DMS79 (cell line): Measurements from ENCODE around the gene LYZ.
"Not testable (repeated sequence)": the region's sequence is repeated elsewhere in the genome, so short reads cannot be mapped to it uniquely, and the experiment has no call there.

ENCODE experiments used
- DNase-seq: peaks from one replicate; lab custom pipeline; 2025; lab: John Stamatoyannopoulos, UW

LYZ gene

GRCh38 chr12:69348162-69348938, at the start of gene LYZ:
TSS of gene LYZ (plus strand) at chr12:69348381. CDS start at chr12:69348409, 28 bp downstream.
- DNase-seq = no peak

- DNase-seq = no peak
These were observed 49.2 kb upstream of the LYZ start for GRCh38 chr12:69298947-69299346.

- no peak for DNase-seq
These were observed 43.9 kb upstream of the LYZ start for GRCh38 chr12:69304284-69304683.

GRCh38 chr12:69309461-69309860, 38.7 kb upstream of the LYZ start:
- no peak for DNase-seq

GRCh38 chr12:69313209-69313608, 35.0 kb upstream of the LYZ start:
- no peak for DNase-seq

- DNase-seq = not testable (repeated sequence)
These were observed 31.4 kb upstream of the LYZ start for GRCh38 chr12:69316784-69317183.

- not testable (repeated sequence) for DNase-seq
These were observed 30.9 kb upstream of the LYZ start for GRCh38 chr12:69317233-69317632.

GRCh38 chr12:69318225-69318624, 30.0 kb upstream of the LYZ start:
- no peak for DNase-seq

- DNase-seq = no peak
These were observed 26.8 kb upstream of the LYZ start for GRCh38 chr12:69321351-69321750.

- no peak for DNase-seq
These were observed 23.2 kb upstream of the LYZ start for GRCh38 chr12:69324797-69325466.

- DNase-seq = no peak
These were observed 19.8 kb upstream of the LYZ start for GRCh38 chr12:69328426-69328825.

GRCh38 chr12:69329669-69330428, 18.3 kb upstream of the LYZ start:
- DNase-seq = no peak

GRCh38 chr12:69330475-69331473, 17.4 kb upstream of the LYZ start:
- no peak for DNase-seq

GRCh38 chr12:69331519-69331908, 16.7 kb upstream of the LYZ start:
- DNase-seq = no peak

- DNase-seq = no peak
These were observed 16.1 kb upstream of the LYZ start for GRCh38 chr12:69331909-69332684.

GRCh38 chr12:69332815-69333358, 15.3 kb upstream of the LYZ start:
- no peak for DNase-seq

- no peak for DNase-seq
These were observed 14.0 kb upstream of the LYZ start for GRCh38 chr12:69334158-69334557.

GRCh38 chr12:69337311-69338090, 10.7 kb upstream of the LYZ start:
- no peak for DNase-seq

- no peak for DNase-seq
These were observed 9.9 kb upstream of the LYZ start for GRCh38 chr12:69338120-69338859.
